Spleen (tissue), 7 donors: ENCODE measurements around the gene PTCD2.

Source experiments
- CTCF ChIP-seq, 11 experiments: fragments of 200-600 bp in 7 of 11; fragments of 450-650 bp in 4 of 11; sonication (generic) in 4 of 11; IDR thresholded peaks in 8 of 11; conservative IDR thresholded peaks in 3 of 11; 1 replicate in 7 of 11; 2 replicates in 4 of 11; pipeline versions ENCODE4 v1.4.0 to v1.8.0; 2016 to 2021; ENCODE audit warnings: antibody characterized with exemption in 11 of 11, inconsistent platforms in 4 of 11, mild to moderate bottlenecking in 1 of 11
- POLR2A ChIP-seq, 3 donors: fragments of 450-650 bp; IDR thresholded peaks; one replicate each; pipeline ENCODE4 v1.5.1; 2017; ENCODE audit warnings: antibody characterized with exemption in 3 of 3, mild to moderate bottlenecking in 1 of 3
- POLR2AphosphoS5 ChIP-seq, 3 donors: sonication (generic); formaldehyde crosslinking; IDR thresholded peaks; one replicate each; pipeline ENCODE4 v1.5.1; 2017; ENCODE audit warnings: antibody characterized with exemption in 3 of 3
- donor health status: DM: no; HTN: no; CAD: no; lungs with moderate emphysema.
- donor health status: DM: no; HTN: no; CAD: no.
- donor health status: DM: no; HTN: no; CAD: no.

GRCh38 chr5:72292411-72292810 lies 27.8 kb upstream of the PTCD2 start:
- TF ChIP-seq CTCF (IDR thresholded peaks at IDR 0.05 in 8 of 11, conservative IDR thresholded peaks at IDR 0.05 in 3 of 11) (no peak), POLR2AphosphoS5 (IDR thresholded peaks at IDR 0.05) (no peak), POLR2A (IDR thresholded peaks at IDR 0.05) (no peak)
